ENCODE results near the gene TAX1BP1.

GRCh38 chr7:27705200-27705594 lies 34.8 kb upstream of the TAX1BP1 start:
- no peak for TF ChIP-seq POLR2A (IDR thresholded peaks at IDR 0.05)
- TF ChIP-seq, protein P1, sequence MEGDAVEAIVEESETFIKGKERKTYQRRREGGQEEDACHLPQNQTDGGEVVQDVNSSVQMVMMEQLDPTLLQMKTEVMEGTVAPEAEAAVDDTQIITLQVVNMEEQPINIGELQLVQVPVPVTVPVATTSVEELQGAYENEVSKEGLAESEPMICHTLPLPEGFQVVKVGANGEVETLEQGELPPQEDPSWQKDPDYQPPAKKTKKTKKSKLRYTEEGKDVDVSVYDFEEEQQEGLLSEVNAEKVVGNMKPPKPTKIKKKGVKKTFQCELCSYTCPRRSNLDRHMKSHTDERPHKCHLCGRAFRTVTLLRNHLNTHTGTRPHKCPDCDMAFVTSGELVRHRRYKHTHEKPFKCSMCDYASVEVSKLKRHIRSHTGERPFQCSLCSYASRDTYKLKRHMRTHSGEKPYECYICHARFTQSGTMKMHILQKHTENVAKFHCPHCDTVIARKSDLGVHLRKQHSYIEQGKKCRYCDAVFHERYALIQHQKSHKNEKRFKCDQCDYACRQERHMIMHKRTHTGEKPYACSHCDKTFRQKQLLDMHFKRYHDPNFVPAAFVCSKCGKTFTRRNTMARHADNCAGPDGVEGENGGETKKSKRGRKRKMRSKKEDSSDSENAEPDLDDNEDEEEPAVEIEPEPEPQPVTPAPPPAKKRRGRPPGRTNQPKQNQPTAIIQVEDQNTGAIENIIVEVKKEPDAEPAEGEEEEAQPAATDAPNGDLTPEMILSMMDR (IDR thresholded peaks at IDR 0.05), result no peak
